ENCODE measurements around the gene GPC4. TPM values are rescaled to one million over a fixed set of nuclear protein-coding genes. Genes with fewer than 3 reads are reported as not detected.

The GPC4 gene
- total and polyA plus RNA-seq, 2 donors (not counting 3 experiments of a cell fraction or from before 2014, with no cell fraction given): 0.20 TPM; not detected in 1

DNA sequence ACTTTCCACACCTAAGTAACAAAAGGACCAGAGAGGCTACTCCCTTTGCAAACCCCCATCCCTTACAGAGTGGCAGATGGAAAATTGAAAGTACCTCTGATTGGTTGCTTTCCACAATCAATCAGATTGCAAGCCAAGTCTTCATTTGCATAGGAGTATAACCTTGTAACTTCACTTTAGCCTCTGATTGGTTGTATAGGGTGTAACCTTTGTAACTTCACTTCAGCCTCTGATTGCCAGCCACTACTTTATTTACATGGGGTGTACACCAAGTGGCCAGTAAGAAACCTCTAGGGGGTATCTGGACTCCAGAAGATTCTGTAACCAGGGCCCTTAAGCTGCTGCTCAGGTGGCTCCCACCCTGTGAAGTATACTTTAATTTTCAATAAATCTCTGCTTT, 48.6 kb downstream of the GPC4 start:
- Histone ChIP-seq H3K9ac (replicated peaks; ENCODE audit: extremely low read depth, insufficient read depth, low read length) (no peak overlapping the region), H3K27ac (ENCODE audit: insufficient read depth, low read depth, low read length) (no peak overlapping the region), H3K79me2 (ENCODE audit: control insufficient read depth, insufficient read depth, low read length) (no peaks in the 10 kb centered on the region), H3K27me3 (ENCODE audit: control insufficient read depth in 2 of 2, insufficient read depth in 2 of 2, low read length in 2 of 2) (no peaks in the 10 kb centered on the region), H3K4me3 (replicated peaks in 1 of 3; ENCODE audit: insufficient read depth in 1 of 3, low read depth in 1 of 3, low read length in 3 of 3) (no peak overlapping the region), H3K4me1 (ENCODE audit: control insufficient read depth, extremely low read depth, insufficient read depth, low read length) (no peaks in the 10 kb centered on the region), H3K4me2 (ENCODE audit: insufficient read depth, low read length) (no peak overlapping the region), H3K36me3 (ENCODE audit: control insufficient read depth in 2 of 2, extremely low read depth in 1 of 2, insufficient read depth in 2 of 2, low read length in 2 of 2) (no peaks in the 10 kb centered on the region), H2AFZ (ENCODE audit: low read depth, low read length) (no peak overlapping the region), H4K20me1 (replicated peaks; ENCODE audit: control insufficient read depth, extremely low read depth, insufficient read depth, low read length) (no peaks in the 10 kb centered on the region), H3K9me3 (replicated peaks; ENCODE audit: control insufficient read depth, insufficient read depth, low read length) (no peaks in the 10 kb centered on the region), H3K9me1 (replicated peaks; ENCODE audit: control insufficient read depth, extremely low read depth, insufficient read depth, low read length) (no peaks in the 10 kb centered on the region)
- ChIA-PET POLR2A (no interaction called here), CTCF (no interaction called here)
- no peak for TF ChIP-seq MYC (IDR thresholded peaks at IDR 0.05; ENCODE audit: low read depth, low read length)
- TF ChIP-seq GATA2 (IDR thresholded peaks at IDR 0.05; ENCODE audit: insufficient read depth, insufficient read length, low read depth, low read length): no peak
- TF ChIP-seq, protein P1, sequence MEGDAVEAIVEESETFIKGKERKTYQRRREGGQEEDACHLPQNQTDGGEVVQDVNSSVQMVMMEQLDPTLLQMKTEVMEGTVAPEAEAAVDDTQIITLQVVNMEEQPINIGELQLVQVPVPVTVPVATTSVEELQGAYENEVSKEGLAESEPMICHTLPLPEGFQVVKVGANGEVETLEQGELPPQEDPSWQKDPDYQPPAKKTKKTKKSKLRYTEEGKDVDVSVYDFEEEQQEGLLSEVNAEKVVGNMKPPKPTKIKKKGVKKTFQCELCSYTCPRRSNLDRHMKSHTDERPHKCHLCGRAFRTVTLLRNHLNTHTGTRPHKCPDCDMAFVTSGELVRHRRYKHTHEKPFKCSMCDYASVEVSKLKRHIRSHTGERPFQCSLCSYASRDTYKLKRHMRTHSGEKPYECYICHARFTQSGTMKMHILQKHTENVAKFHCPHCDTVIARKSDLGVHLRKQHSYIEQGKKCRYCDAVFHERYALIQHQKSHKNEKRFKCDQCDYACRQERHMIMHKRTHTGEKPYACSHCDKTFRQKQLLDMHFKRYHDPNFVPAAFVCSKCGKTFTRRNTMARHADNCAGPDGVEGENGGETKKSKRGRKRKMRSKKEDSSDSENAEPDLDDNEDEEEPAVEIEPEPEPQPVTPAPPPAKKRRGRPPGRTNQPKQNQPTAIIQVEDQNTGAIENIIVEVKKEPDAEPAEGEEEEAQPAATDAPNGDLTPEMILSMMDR (IDR thresholded peaks at IDR 0.05; ENCODE audit: extremely low read depth in 1 of 2, insufficient read depth in 1 of 2, low read depth in 1 of 2, low read length in 2 of 2): no peak
- TF ChIP-seq JUN (IDR thresholded peaks at IDR 0.05; ENCODE audit: borderline replicate concordance, insufficient read depth, insufficient read length, low read depth): no peak
- no TSS peak for BruUV-seq (replicated peaks)
- no peak for DNase-seq (ENCODE audit: low read depth, low spot score)
- FAIRE-seq: no peak
- intact Hi-C loops (cut with micrococcal nuclease) (no loop called here), dilution Hi-C loops (cut with MboI; ENCODE audit: extremely low pct_ligation_motif_present, low sequenced_read_pairs) (no loop called here)

GRCh38 chrX:133365871-133366611, 49.2 kb downstream of the GPC4 start:
- CTCF ChIA-PET: no interaction called here
- TF ChIP-seq, protein P1 (IDR thresholded peaks at IDR 0.05; ENCODE audit: extremely low read depth in 1 of 2, insufficient read depth in 1 of 2, low read depth in 1 of 2, low read length in 2 of 2): no peak
- no peak for TF ChIP-seq GATA2 (IDR thresholded peaks at IDR 0.05; ENCODE audit: insufficient read depth, insufficient read length, low read depth, low read length)
- no peak for TF ChIP-seq MYC (IDR thresholded peaks at IDR 0.05; ENCODE audit: low read depth, low read length)
- TF ChIP-seq, protein P2, sequence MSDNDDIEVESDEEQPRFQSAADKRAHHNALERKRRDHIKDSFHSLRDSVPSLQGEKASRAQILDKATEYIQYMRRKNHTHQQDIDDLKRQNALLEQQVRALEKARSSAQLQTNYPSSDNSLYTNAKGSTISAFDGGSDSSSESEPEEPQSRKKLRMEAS (IDR thresholded peaks at IDR 0.05; ENCODE audit: insufficient read depth, insufficient read length): no peak
- TF ChIP-seq POLR2A (IDR thresholded peaks at IDR 0.05; ENCODE audit: low read depth, low read length): no peak
- no peak for TF ChIP-seq JUN (IDR thresholded peaks at IDR 0.05; ENCODE audit: borderline replicate concordance, insufficient read depth, insufficient read length, low read depth)
- no peak for TF ChIP-seq EZH2 (IDR thresholded peaks at IDR 0.05; ENCODE audit: borderline replicate concordance, low read depth, low read length, severe bottlenecking)
- TF ChIP-seq POLR2AphosphoS5 (IDR thresholded peaks at IDR 0.05; ENCODE audit: insufficient read depth, low read depth, low read length): no peak
- Histone ChIP-seq H3K4me1 (ENCODE audit: control insufficient read depth, extremely low read depth, insufficient read depth, low read length) (no peaks in the 10 kb centered on the region), H3K4me3 (replicated peaks in 1 of 3; ENCODE audit: insufficient read depth in 1 of 3, low read depth in 1 of 3, low read length in 3 of 3) (no peak overlapping the region), H4K20me1 (replicated peaks; ENCODE audit: control insufficient read depth, extremely low read depth, insufficient read depth, low read length) (no peaks in the 10 kb centered on the region), H3K79me2 (ENCODE audit: control insufficient read depth, insufficient read depth, low read length) (no peaks in the 10 kb centered on the region), H3K27ac (ENCODE audit: insufficient read depth, low read depth, low read length) (no peak overlapping the region), H3K9me1 (replicated peaks; ENCODE audit: control insufficient read depth, extremely low read depth, insufficient read depth, low read length) (no peaks in the 10 kb centered on the region), H3K27me3 (ENCODE audit: control insufficient read depth in 2 of 2, insufficient read depth in 2 of 2, low read length in 2 of 2) (no peaks in the 10 kb centered on the region), H3K4me2 (ENCODE audit: insufficient read depth, low read length) (no peak overlapping the region), H3K9ac (replicated peaks; ENCODE audit: extremely low read depth, insufficient read depth, low read length) (no peak overlapping the region), H2AFZ (ENCODE audit: low read depth, low read length) (no peak overlapping the region), H3K36me3 (ENCODE audit: control insufficient read depth in 2 of 2, extremely low read depth in 1 of 2, insufficient read depth in 2 of 2, low read length in 2 of 2) (no peaks in the 10 kb centered on the region), H3K9me3 (replicated peaks; ENCODE audit: control insufficient read depth, insufficient read depth, low read length) (no peaks in the 10 kb centered on the region)
- intact Hi-C loops (cut with micrococcal nuclease): no loop called here
- POLR2A ChIA-PET: no interaction called here
- no peak for DNase-seq (ENCODE audit: low read depth, low spot score)
- dilution Hi-C loops (cut with MboI; ENCODE audit: extremely low pct_ligation_motif_present, low sequenced_read_pairs): no loop called here
- BruUV-seq (replicated peaks): no TSS peak
- no peak for FAIRE-seq

Measured in endothelial cell of umbilical vein (primary cell).